NOMO-1 (cell line): ENCODE measurements around the gene KRT71.
"Not testable (repeated sequence)": the region's sequence is repeated elsewhere in the genome, so short reads cannot be mapped to it uniquely, and the experiment has no call there.

ENCODE experiments used
- DNase-seq, 2 experiments: peaks; one replicate each; lab custom pipeline; 2025; ENCODE audit not compliant: unreplicated experiment in 2 of 2; lab: John Stamatoyannopoulos, UW

KRT71 gene

DNA sequence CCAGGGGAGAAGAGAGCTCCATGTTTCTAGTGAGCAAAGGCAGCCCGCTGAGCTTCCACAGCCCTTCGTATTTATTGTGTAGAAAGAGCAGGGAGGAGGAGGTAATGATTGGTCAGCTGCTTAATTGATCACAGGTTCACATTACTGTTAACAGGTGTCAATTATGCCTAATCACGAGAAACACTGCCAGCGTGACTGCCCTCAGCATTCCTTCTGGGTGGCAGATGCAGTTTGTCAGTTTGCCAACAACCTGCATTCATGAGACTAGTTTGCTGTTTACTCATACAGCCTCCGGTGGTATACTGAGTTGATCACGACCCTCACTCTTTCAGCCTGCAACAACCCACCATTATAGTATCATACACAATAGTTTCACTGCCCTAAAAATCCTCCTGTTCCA, 52.4 kb downstream of the KRT71 start:
- not testable (repeated sequence) for DNase-seq

GRCh38 chr12:52499806-52500560, 53.0 kb downstream of the KRT71 start:
- DNase-seq, result no peak

- DNase-seq, result no peak
Measured at GRCh38 chr12:52498946-52499345, 54.0 kb downstream of the KRT71 start.

DNA sequence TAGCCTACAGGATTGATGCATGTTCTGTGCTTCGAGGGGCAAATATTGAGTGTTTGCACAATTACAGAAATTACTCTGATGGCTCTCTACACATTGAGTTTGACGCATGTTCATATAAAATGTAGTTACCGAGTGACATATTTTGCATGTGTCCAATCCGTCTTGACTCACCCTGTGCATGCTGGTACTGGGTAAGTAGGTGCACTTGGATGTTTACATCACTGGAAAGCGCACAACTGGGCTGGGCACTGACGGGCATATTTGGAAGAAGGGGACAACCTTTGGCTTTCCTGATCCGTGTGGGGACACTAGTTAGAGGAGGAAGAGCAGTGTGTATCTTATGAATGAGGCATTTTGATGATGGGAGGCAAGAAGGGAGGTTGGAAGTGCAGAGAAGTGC, 55.0 kb downstream of the KRT71 start:
- DNase-seq, result no peak

DNA sequence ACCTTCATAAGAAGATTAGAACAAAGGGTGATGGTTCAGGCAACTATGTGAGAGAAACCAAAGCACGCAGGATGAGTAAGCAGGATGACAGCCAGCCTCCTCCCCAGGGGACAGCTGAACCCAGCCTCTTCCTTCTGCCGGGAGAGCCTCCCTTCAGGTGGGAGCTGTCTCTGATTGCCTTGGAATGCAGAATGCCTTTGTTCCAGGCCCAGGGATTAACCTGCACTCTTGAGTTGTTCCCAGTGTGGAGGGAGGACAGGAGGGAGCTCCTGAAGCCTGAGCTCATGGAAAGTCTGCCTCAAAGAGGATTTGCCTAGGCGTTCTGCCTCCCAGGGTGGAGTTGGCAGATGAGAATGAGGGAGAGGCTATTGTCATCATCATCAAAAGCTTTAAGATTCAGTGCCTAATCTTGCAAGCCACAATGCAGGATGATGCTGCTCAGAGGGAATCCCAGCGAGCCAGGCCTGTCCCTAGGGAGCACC, 56.3 kb downstream of the KRT71 start:
- no peak for DNase-seq

DNA sequence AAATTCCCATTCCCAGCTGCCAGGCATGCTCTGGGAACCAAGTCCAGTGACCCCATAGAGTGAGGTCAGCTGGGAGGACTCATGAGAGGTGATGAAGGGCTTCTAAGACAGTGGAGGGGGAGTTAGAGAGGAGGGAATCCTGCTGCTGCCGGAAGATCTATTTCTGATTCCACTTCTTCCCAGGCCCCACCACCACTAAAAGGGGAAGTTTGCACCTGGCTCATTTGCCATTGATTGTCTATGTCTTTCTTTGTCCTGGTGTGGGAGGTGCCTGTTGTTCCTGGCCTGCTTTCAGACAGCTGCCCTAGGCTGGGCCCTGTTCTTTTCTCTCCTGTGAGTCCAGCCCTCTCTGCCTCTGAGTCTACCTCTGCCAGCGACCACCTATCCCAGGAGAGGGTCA, 56.9 kb downstream of the KRT71 start:
- DNase-seq, result no peak

GRCh38 chr12:52495389-52495788, 57.6 kb downstream of the KRT71 start:
- no peak for DNase-seq

- no peak for DNase-seq
Measured at GRCh38 chr12:52494518-52494917, 58.4 kb downstream of the KRT71 start.

- DNase-seq, result no peak
Measured at GRCh38 chr12:52494100-52494499, 58.8 kb downstream of the KRT71 start.
